CD4-positive, alpha-beta T cell (primary cell): ENCODE measurements around the gene ASB6. TPM values are rescaled to one million over a fixed set of nuclear protein-coding genes. Genes with fewer than 3 reads are reported as not detected.

ENCODE experiments used
- ATAC-seq: fragments of 200-7000 bp; cut with Tn5 transposase; one replicate; pipeline ENCODE4 v1.10.0; 2022; ENCODE audit warnings: mild to moderate bottlenecking; ENCODE audit not compliant: poor library complexity
- CTCF ChIA-PET: fragments of 350-600 bp; sonication (Branson Sonifier 250); formaldehyde crosslinking; loops from one replicate; lab custom pipeline; 2021; ENCODE audit warnings: antibody characterized with exemption, inconsistent platforms; lab: Charles Lee
- POLR2A ChIA-PET: fragments of 350-600 bp; sonication (Branson Sonifier 250); formaldehyde crosslinking; loops from one replicate; lab custom pipeline; 2021; ENCODE audit warnings: antibody characterized with exemption, inconsistent platforms; lab: Charles Lee
- DNase-seq, 14 experiments: peaks; one replicate each; pipeline ENCODE4 v3.0.0-alpha.2; 2013 to 2020; ENCODE audit warnings: mixed read lengths in 2 of 14
- H3K27ac ChIP-seq, 2 donors: one replicate each; pipeline versions ENCODE4 v1.5.1 to v1.7.0; 2013; ENCODE audit warnings: low read length in 2 of 2, low read depth in 1 of 2, mild to moderate bottlenecking in 1 of 2
- H3K27me3 ChIP-seq, 2 experiments: 1 replicate in 1 of 2; 2 replicates in 1 of 2; pipeline versions ENCODE4 v1.6.1 to v1.7.0; 2013; ENCODE audit warnings: low read length in 2 of 2, control low read depth in 1 of 2, mild to moderate bottlenecking in 1 of 2, moderate library complexity in 1 of 2; ENCODE audit not compliant: insufficient read depth in 2 of 2, control insufficient read depth in 1 of 2
- H3K36me3 ChIP-seq: one replicate; pipeline ENCODE4 v1.6.1; 2013; ENCODE audit warnings: low read length, control low read depth; ENCODE audit not compliant: insufficient read depth
- H3K4me1 ChIP-seq: one replicate; pipeline ENCODE4 v1.6.1; 2013; ENCODE audit warnings: low read length, control low read depth; ENCODE audit not compliant: insufficient read depth
- H3K4me3 ChIP-seq: one replicate; pipeline ENCODE4 v1.5.1; 2013; ENCODE audit warnings: mild to moderate bottlenecking, low read length, moderate library complexity
- H3K9me3 ChIP-seq, 2 experiments: 1 replicate in 1 of 2; 2 replicates in 1 of 2; pipeline versions ENCODE4 v1.6.1 to v1.7.0; 2013; ENCODE audit warnings: low read length in 2 of 2, mild to moderate bottlenecking in 2 of 2, control low read depth in 1 of 2, moderate library complexity in 1 of 2; ENCODE audit not compliant: control insufficient read depth in 1 of 2, insufficient read depth in 1 of 2
- H3K27ac Mint-ChIP-seq: one replicate; pipeline ENCODE4 v1.8.0; 2020; ENCODE audit warnings: mixed read lengths
- H3K27me3 Mint-ChIP-seq: one replicate; pipeline ENCODE4 v1.8.0; 2021; ENCODE audit warnings: mixed read lengths
- H3K36me3 Mint-ChIP-seq: one replicate; pipeline ENCODE4 v1.8.0; 2021; ENCODE audit warnings: low read depth, mixed read lengths
- H3K4me1 Mint-ChIP-seq: one replicate; pipeline ENCODE4 v1.8.0; 2021; ENCODE audit warnings: low read depth, mixed read lengths
- H3K4me3 Mint-ChIP-seq: one replicate; pipeline ENCODE4 v1.8.0; 2020; ENCODE audit warnings: mild to moderate bottlenecking, mixed read lengths
- H3K9me3 Mint-ChIP-seq: one replicate; pipeline ENCODE4 v1.8.0; 2020; ENCODE audit warnings: mixed read lengths
- CTCF ChIP-seq: fragments of 200-600 bp; IDR thresholded peaks from one replicate; pipeline ENCODE4 v1.8.0; 2022; ENCODE audit warnings: antibody characterized with exemption, mild to moderate bottlenecking
- intact Hi-C, 2 experiments: fragments of 100-400 bp; cut with DNase I in 1 of 2; cut with micrococcal nuclease in 1 of 2; formaldehyde crosslinking; loops; one replicate each; pipeline versions ENCODE4 v1.15.1 to v1.9.0; 2023 to 2025; cut with DNase I, micrococcal nuclease
- total RNA-seq, 174 experiments: library from RNA in 2 of 174; stranded (reverse) in 2 of 174; gene quantifications; one replicate each; pipeline ENCODE4 v1.2.3 and lab custom pipeline; 2021 to 2026

The ASB6 gene
- total RNA-seq, 2 experiments from 2014 or later: 28.5 to 29.3 TPM

GRCh38 chr9:129623331-129623730 lies 18.6 kb downstream of the ASB6 start:
- no peak for TF ChIP-seq CTCF
- peak overlapping the region; percentile 7 for H3K4me3 Mint-ChIP-seq
- H3K4me1 Mint-ChIP-seq: peaks cover 48% of the 10 kb centered on the region
- Histone ChIP-seq H3K27ac (no peak overlapping the region), H3K4me1 (peaks cover 59% of the 10 kb centered on the region), H3K9me3 (peaks cover 0 to 5% of the 10 kb centered on the region in 2 experiments), H3K27me3 (peaks cover 25 to 26% of the 10 kb centered on the region in 2 experiments), H3K4me3 (no peak overlapping the region), H3K36me3 (peaks cover 9% of the 10 kb centered on the region)
- no peak for ATAC-seq
- no peak for DNase-seq
- peak overlapping the region; percentile 62 for H3K27ac Mint-ChIP-seq
- H3K9me3 Mint-ChIP-seq: no peaks in the 10 kb centered on the region
- CTCF ChIA-PET: interaction anchor here (1.6 to 4.3 kb wide), 5 partner anchors 12 to 492 kb away, joined by 8 to 38 read pairs (median 13); no protein-coding TSS in a partner anchor
- peaks cover 18% of the 10 kb centered on the region for H3K36me3 Mint-ChIP-seq
- H3K27me3 Mint-ChIP-seq: peaks cover 31% of the 10 kb centered on the region
- POLR2A ChIA-PET: interaction anchor here (0.6 to 4.4 kb wide), 5 partner anchors 16 to 493 kb away, joined by 3 to 40 read pairs (median 4); partner anchors contain the start of genes ASB6 and IER5L
- intact Hi-C loops: loop anchor here in 1 of 2 experiments (10.0 kb wide), 1 partner anchor 181 kb away; the partner anchor contains the start of gene TOR1B

- ChIA-PET CTCF (interaction anchor here (0.9 kb wide), 1 partner anchor 10 kb away, joined by 8 read pairs; no protein-coding TSS in a partner anchor), POLR2A (interaction anchor here (0.9 kb wide), 1 partner anchor 482 kb away, joined by 3 read pairs; no protein-coding TSS in a partner anchor)
- no peak for TF ChIP-seq CTCF
- H3K4me3 Mint-ChIP-seq: no peak within 1 kb of the TSS
- DNase-seq (no peak), ATAC-seq (no peak)
- peaks cover 30% of the 10 kb centered on the region for H3K4me1 Mint-ChIP-seq
- Histone ChIP-seq H3K27me3 (peaks cover 25 to 26% of the 10 kb centered on the region in 2 experiments), H3K9me3 (peaks cover 0 to 5% of the 10 kb centered on the region in 2 experiments), H3K4me1 (peaks cover 36% of the 10 kb centered on the region), H3K36me3 (no peaks in the 10 kb centered on the region), H3K27ac (no peak within 1 kb of the TSS), H3K4me3 (no peak within 1 kb of the TSS)
- intact Hi-C loops: loop anchor here in 1 of 2 experiments (10.0 kb wide), 1 partner anchor 184 kb away; the partner anchor contains the start of gene TOR1B
- H3K27ac Mint-ChIP-seq: no peak within 1 kb of the TSS
- H3K27me3 Mint-ChIP-seq: peaks cover 33% of the 10 kb centered on the region
- H3K36me3 Mint-ChIP-seq: peaks cover 4% of the 10 kb centered on the region
- no peaks in the 10 kb centered on the region for H3K9me3 Mint-ChIP-seq
These were observed 21.2 kb downstream of the ASB6 start, which contains the start of gene C9orf50 for GRCh38 chr9:129620669-129621295. Gene C9orf50, minus strand, starts transcription at chr9:129621101. Its CDS starts 527 bp downstream, at chr9:129620574.

- POLR2A ChIA-PET: interaction anchor here (0.9 kb wide), 1 partner anchor 481 kb away, joined by 3 read pairs; no protein-coding TSS in a partner anchor
- Histone ChIP-seq H3K27me3 (peaks cover 25 to 26% of the 10 kb centered on the region in 2 experiments), H3K9me3 (peaks cover 0 to 5% of the 10 kb centered on the region in 2 experiments), H3K27ac (no peak overlapping the region), H3K36me3 (no peaks in the 10 kb centered on the region), H3K4me1 (peaks cover 28% of the 10 kb centered on the region), H3K4me3 (no peak overlapping the region)
- intact Hi-C loops: loop anchor here in 1 of 2 experiments (10.0 kb wide), 2 partner anchors 185 to 235 kb away; partner anchors contain the start of gene TOR1B
- ATAC-seq: no peak
- Mint-ChIP-seq H3K9me3 (no peaks in the 10 kb centered on the region), H3K27ac (no peak overlapping the region), H3K4me3 (no peak overlapping the region), H3K4me1 (peaks cover 26% of the 10 kb centered on the region), H3K27me3 (peaks cover 33% of the 10 kb centered on the region), H3K36me3 (peaks cover 2% of the 10 kb centered on the region)
- DNase-seq: peak in 3 of 14 experiments; percentile 22 to 47 (median 45)
- TF ChIP-seq CTCF: no peak
- CTCF ChIA-PET: interaction anchor here (0.9 kb wide), 1 partner anchor 9 kb away, joined by 8 read pairs; no protein-coding TSS in a partner anchor
These were observed 21.9 kb downstream of the ASB6 start for GRCh38 chr9:129619787-129620668.
